Adrenal gland (tissue), 12 donors: ENCODE data around the gene BACE1. TPM values are rescaled to one million over a fixed set of nuclear protein-coding genes. Genes with fewer than 3 reads are reported as not detected.

Experiments used
- DNase-seq, 7 donors: peaks; one replicate each; pipeline ENCODE4 v3.0.0-alpha.2; 2019 to 2020
- H3K27ac ChIP-seq, 5 donors: fragments of 200-600 bp; sonication (generic) in 4 of 5; 1 replicate in 3 of 5; 2 replicates in 2 of 5; pipeline versions ENCODE4 v1.5.1 to v1.8.0; 2016 to 2020; ENCODE audit warnings: mild to moderate bottlenecking in 1 of 5
- H3K27me3 ChIP-seq: fragments of 200-600 bp; 2 replicates; pipeline ENCODE4 v1.8.0; 2021
- H3K36me3 ChIP-seq, 2 donors: fragments of 200-600 bp; replicated peaks in 1 of 2; 1 replicate in 1 of 2; 2 replicates in 1 of 2; pipeline versions ENCODE4 v1.5.1 to v1.8.0; 2018 to 2022
- H3K4me1 ChIP-seq, 2 donors: fragments of 200-600 bp; replicated peaks in 1 of 2; 1 replicate in 1 of 2; 2 replicates in 1 of 2; pipeline versions ENCODE4 v1.5.1 to v1.8.0; 2018 to 2021
- H3K4me3 ChIP-seq, 4 donors: fragments of 200-600 bp; sonication (generic) in 3 of 4; one replicate each; pipeline ENCODE4 v1.5.1; 2016 to 2018
- H3K9me3 ChIP-seq, 3 donors: fragments of 200-600 bp; sonication (generic) in 1 of 3; replicated peaks in 1 of 3; 1 replicate in 2 of 3; 2 replicates in 1 of 3; pipeline versions ENCODE4 v1.5.1 to v1.8.0; 2016 to 2021
- POLR2A ChIP-seq, 2 donors: fragments of 450-650 bp; IDR thresholded peaks; one replicate each; pipeline ENCODE4 v1.6.1; 2017; ENCODE audit warnings: antibody characterized with exemption in 2 of 2, mild to moderate bottlenecking in 2 of 2, moderate library complexity in 1 of 2
- WGBS, 4 donors: extraction: QIAGEN DNeasy Blood & Tissue Kit in 2 of 4; methylation state at CpG; one replicate each; pipeline versions ENCODE4 v1.1.5 to v1.1.7; 2013 to 2017; 5-methylcytosine and 5-hydroxymethylcytosine counted together
- intact Hi-C, 2 donors: fragments of 100-400 bp; cut with DNase I; formaldehyde crosslinking; loops; one replicate each; pipeline versions ENCODE4 v1.14.1 to v1.15.0; 2022 to 2023
- polyA plus RNA-seq, 3 donors: library from polyadenylated mRNA; stranded (reverse); fragments of 200-250 nt in 2 of 3; fragments of 350-450 nt in 1 of 3; fragmentation: Illumina TruSeq in 1 of 3; extraction: RNeasy Lipid Tissue Mini Kit (QIAGEN cat#74804) in 1 of 3; gene quantifications; one replicate each; pipeline ENCODE4 v1.2.3, GENCODE V29; 2013 to 2014
- total RNA-seq, 9 donors: library from RNA; depleted of rRNA in 4 of 9; stranded (reverse); fragments of >200 nt in 4 of 9; fragments of 120-200 nt in 1 of 9; fragmentation: NEBNext Ultra II Directional in 1 of 9; extraction: Animal tissue kit (Norgen Biotek cat#: 25700) in 1 of 9; gene quantifications; one replicate each; pipeline versions ENCODE4 v1.1.0 to v1.2.4, GENCODE V29; 2013 to 2023
- TF ChIP-seq, protein P1 (sequence below), 6 experiments: fragments of 450-650 bp in 4 of 6; fragments of 200-600 bp in 2 of 6; sonication (generic) in 1 of 6; IDR thresholded peaks; 1 replicate in 5 of 6; 2 replicates in 1 of 6; pipeline versions ENCODE4 v1.5.1 to v1.8.0; 2016 to 2021; ENCODE audit warnings: antibody characterized with exemption in 6 of 6, mild to moderate bottlenecking in 2 of 6, moderate library complexity in 1 of 6
- donor health status: healthy with polysubstance abuse.
- donor health status: Bipolar disorder and iron deficiency.
- donor health status: DM: yes; HTN: yes; CAD: no.
- donor health status: DM: no; HTN: no; CAD: no.
- donor health status: DM: no; HTN: no; CAD: no.
- donor health status: DM: yes; HTN: yes; CAD: no.

The BACE1 gene
- total and polyA plus RNA-seq, 12 donors = 9.5 to 69.1 (median 39.7) TPM

- H3K27ac ChIP-seq = no peak overlapping the region
- H3K4me1 ChIP-seq = peaks cover 7 to 20% of the 10 kb centered on the region in 2 donors
- DNase-seq = no peak
- H3K4me3 ChIP-seq = no peak overlapping the region
- no peaks in the 10 kb centered on the region for H3K36me3 ChIP-seq
- WGBS, 4 donors = 83 to 95% (median 91%) methylated on average over 6 to 7 of the region's 7 CpGs
- TF ChIP-seq POLR2A (IDR thresholded peaks at IDR 0.05) = no peak
- TF ChIP-seq, protein P1, sequence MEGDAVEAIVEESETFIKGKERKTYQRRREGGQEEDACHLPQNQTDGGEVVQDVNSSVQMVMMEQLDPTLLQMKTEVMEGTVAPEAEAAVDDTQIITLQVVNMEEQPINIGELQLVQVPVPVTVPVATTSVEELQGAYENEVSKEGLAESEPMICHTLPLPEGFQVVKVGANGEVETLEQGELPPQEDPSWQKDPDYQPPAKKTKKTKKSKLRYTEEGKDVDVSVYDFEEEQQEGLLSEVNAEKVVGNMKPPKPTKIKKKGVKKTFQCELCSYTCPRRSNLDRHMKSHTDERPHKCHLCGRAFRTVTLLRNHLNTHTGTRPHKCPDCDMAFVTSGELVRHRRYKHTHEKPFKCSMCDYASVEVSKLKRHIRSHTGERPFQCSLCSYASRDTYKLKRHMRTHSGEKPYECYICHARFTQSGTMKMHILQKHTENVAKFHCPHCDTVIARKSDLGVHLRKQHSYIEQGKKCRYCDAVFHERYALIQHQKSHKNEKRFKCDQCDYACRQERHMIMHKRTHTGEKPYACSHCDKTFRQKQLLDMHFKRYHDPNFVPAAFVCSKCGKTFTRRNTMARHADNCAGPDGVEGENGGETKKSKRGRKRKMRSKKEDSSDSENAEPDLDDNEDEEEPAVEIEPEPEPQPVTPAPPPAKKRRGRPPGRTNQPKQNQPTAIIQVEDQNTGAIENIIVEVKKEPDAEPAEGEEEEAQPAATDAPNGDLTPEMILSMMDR (IDR thresholded peaks at IDR 0.05) = no peak
- no peaks in the 10 kb centered on the region for H3K9me3 ChIP-seq
- no peaks in the 10 kb centered on the region for H3K27me3 ChIP-seq
- intact Hi-C loops = no loop called here
Observed at GRCh38 chr11:117302228-117302627, 13.8 kb downstream of the BACE1 start.

DNA sequence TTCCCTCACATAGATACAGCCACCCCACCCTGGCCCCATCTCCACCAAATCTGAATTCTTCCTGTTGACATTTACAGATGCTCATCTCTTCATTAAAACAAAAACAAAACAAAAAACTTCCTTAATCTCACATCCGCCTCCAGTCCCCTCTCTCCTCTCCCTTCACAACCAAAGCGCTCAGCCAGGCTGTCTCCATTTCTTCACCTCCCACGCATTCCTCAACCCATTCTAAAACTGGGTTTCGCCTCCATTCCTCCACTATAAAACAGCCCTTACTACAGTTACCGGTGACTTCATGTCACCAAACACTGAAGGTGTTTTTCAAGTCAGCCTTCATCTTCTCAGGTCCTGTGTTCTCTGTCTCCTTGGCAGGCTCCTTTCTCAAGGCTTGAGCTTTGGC, 15.3 kb downstream of the BACE1 start:
- no peak overlapping the region for H3K4me3 ChIP-seq
- TF ChIP-seq, protein P1 (IDR thresholded peaks at IDR 0.05) = no peak
- peak overlapping the region in 2 of 5 donors; percentile 25 to 39 for H3K27ac ChIP-seq
- intact Hi-C loops = no loop called here
- H3K27me3 ChIP-seq = no peaks in the 10 kb centered on the region
- DNase-seq = no peak
- 73 to 80% (median 75%) methylated on average over 5 of the region's 5 CpGs for WGBS, 4 donors
- H3K36me3 ChIP-seq = no peaks in the 10 kb centered on the region
- H3K4me1 ChIP-seq = peaks cover 7 to 20% of the 10 kb centered on the region in 2 donors
- H3K9me3 ChIP-seq = no peaks in the 10 kb centered on the region

- no peaks in the 10 kb centered on the region for H3K9me3 ChIP-seq
- H3K27ac ChIP-seq = peak overlapping the region in 2 of 5 donors; percentile 25 to 39
- peak; percentile 46 to 82 (median 71) for DNase-seq
- peak overlapping the region in 1 of 4 donors; percentile 22 for H3K4me3 ChIP-seq
- WGBS, 4 donors = 9 to 21% (median 17%) methylated on average over 9 to 17 of the region's 17 CpGs
- H3K36me3 ChIP-seq = no peaks in the 10 kb centered on the region
- no peaks in the 10 kb centered on the region for H3K27me3 ChIP-seq
- intact Hi-C loops = no loop called here
- TF ChIP-seq, protein P1 (IDR thresholded peaks at IDR 0.05) = no peak
- no peak for TF ChIP-seq POLR2A (IDR thresholded peaks at IDR 0.05)
- peaks cover 7 to 20% of the 10 kb centered on the region in 2 donors for H3K4me1 ChIP-seq
Observed at GRCh38 chr11:117300283-117300663, 15.8 kb downstream of the BACE1 start.

DNA sequence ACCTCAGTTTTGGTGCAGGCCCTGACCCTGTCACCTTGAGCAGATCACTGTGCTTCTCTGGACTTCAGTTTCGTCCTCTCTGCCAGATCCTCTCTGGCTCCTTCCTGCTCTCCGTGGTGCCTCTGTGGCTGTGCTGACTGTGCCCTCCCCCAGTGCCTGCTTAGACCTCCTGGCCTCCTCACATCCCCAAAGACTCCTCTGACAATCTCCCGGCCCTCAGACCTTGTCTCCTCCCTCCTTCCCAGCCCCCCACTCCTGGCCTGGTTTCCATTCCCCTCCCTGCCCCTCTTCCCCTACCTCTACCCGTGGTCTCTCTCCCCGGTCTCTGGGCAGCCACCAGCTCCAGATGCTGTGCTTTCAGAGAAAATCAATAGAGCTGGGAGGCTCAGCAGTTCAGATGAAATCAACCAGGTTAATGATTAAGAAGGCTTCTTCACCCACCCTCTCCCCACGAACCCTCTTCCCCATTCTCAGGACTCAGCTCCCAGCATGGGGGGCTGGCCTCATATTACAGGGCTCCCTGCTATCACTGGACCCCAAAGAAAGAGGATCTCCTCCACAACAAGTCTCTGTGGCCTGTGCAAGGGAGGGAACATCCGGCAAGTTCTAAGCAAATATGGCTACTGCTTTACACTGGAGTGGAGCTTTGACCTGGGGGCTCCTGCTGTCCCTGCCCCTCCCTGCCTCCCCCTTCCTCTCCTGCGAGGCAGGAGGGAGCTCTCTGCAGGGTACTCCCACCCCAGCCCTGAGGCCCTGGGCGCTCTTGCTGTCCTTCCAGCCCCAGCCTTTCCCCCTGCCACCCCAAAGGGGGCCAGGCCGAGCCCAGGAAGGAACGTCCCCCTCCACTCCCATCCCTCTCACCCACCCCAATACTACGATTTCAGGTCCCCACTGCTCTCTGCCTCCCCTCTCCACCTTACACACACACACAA, 16.4 kb downstream of the BACE1 start:
- peaks cover 7 to 20% of the 10 kb centered on the region in 2 donors for H3K4me1 ChIP-seq
- peak overlapping the region in 2 of 5 donors; percentile 25 to 39 for H3K27ac ChIP-seq
- intact Hi-C loops = no loop called here
- peak in 2 of 7 donors; percentile 20 to 53 for DNase-seq
- peak overlapping the region in 1 of 4 donors; percentile 22 for H3K4me3 ChIP-seq
- no peak for TF ChIP-seq POLR2A (IDR thresholded peaks at IDR 0.05)
- TF ChIP-seq, protein P1 (IDR thresholded peaks at IDR 0.05) = no peak
- WGBS, 4 donors = 46 to 57% (median 50%) methylated on average over 10 to 12 of the region's 12 CpGs
- no peaks in the 10 kb centered on the region for H3K36me3 ChIP-seq
- no peaks in the 10 kb centered on the region for H3K9me3 ChIP-seq
- H3K27me3 ChIP-seq = no peaks in the 10 kb centered on the region
